GM12865 (cell line): Measurements from ENCODE around the gene SH3PXD2B.

Experiments used
- DNase-seq: peaks from one replicate; pipeline ENCODE4 v3.0.0; 2010; ENCODE audit warnings: low read depth
- H3K4me3 ChIP-seq: 2 replicates; pipeline ENCODE4 v1.5.1; 2011; ENCODE audit warnings: mild to moderate bottlenecking, low read depth, low read length, control low read depth
- CTCF ChIP-seq: IDR thresholded peaks from 2 replicates; pipeline ENCODE4 v1.5.1; 2011; ENCODE audit warnings: low read length, control low read depth, low read depth, inconsistent platforms; ENCODE audit not compliant: insufficient read depth; ENCODE audit errors: missing control alignments

The SH3PXD2B gene

GRCh38 chr5:172325452-172325851 is 128.9 kb downstream of the SH3PXD2B start:
- TF ChIP-seq CTCF: no peak
- H3K4me3 ChIP-seq: no peak overlapping the region
- no peak for DNase-seq

- TF ChIP-seq CTCF: no peak
- DNase-seq: peak; percentile 90
- H3K4me3 ChIP-seq: 0 out of 2 replicates have a peak overlapping the region, but pooled peaks have one; percentile 1
These were observed 132.0 kb downstream of the SH3PXD2B start for GRCh38 chr5:172322028-172322965.

GRCh38 chr5:172321593-172321992 is 132.7 kb downstream of the SH3PXD2B start:
- DNase-seq: peak; percentile 42
- no peak overlapping the region for H3K4me3 ChIP-seq
- TF ChIP-seq CTCF: no peak

GRCh38 chr5:172319708-172320441 is 134.4 kb downstream of the SH3PXD2B start:
- DNase-seq: peak; percentile 68
- TF ChIP-seq CTCF: no peak
- peak overlapping the region; percentile 52 for H3K4me3 ChIP-seq

GRCh38 chr5:172315587-172316493 is 138.5 kb downstream of the SH3PXD2B start:
- no peak for TF ChIP-seq CTCF
- DNase-seq: peak; percentile 93
- H3K4me3 ChIP-seq: no peak overlapping the region

- DNase-seq: no peak
These were observed 140.4 kb downstream of the SH3PXD2B start for GRCh38 chr5:172313915-172314314.

More at GRCh38 chr5:172313915-172314314, 140.4 kb downstream of the SH3PXD2B start:
- no peak overlapping the region for H3K4me3 ChIP-seq
- TF ChIP-seq CTCF: no peak
